HEK293 (cell line): Measurements from ENCODE around the gene TSTD1.

ENCODE experiments used
- CTCF ChIA-PET: fragments of 350-600 bp; formaldehyde crosslinking; extraction: SDS; loops from one replicate; lab custom pipeline; 2021; ENCODE audit warnings: antibody characterized with exemption; lab: Yijun Ruan, JAX
- POLR2A ChIA-PET: fragments of 300-600 bp; formaldehyde crosslinking; extraction: SDS; loops from one replicate; lab custom pipeline; 2020; ENCODE audit warnings: antibody characterized with exemption, inconsistent platforms; lab: Yijun Ruan, JAX
- H3K27ac ChIP-seq: fragments of 200-500 bp; sonication (Bioruptor generic); 2 replicates; pipeline ENCODE4 v1.5.1; 2014; ENCODE audit warnings: low read depth, low read length, control low read depth, inconsistent platforms; ENCODE audit errors: extremely low read depth
- H3K36me3 ChIP-seq, 2 experiments: fragments of 200-500 bp in 1 of 2; sonication (Bioruptor generic) in 1 of 2; 1 replicate in 1 of 2; 2 replicates in 1 of 2; pipeline ENCODE4 v1.5.1; 2014 to 2017; ENCODE audit warnings: inconsistent platforms in 2 of 2, low read length in 2 of 2; ENCODE audit not compliant: control insufficient read depth in 2 of 2, insufficient read depth in 1 of 2
- H3K4me1 ChIP-seq: fragments of 200-500 bp; sonication (Bioruptor generic); 2 replicates; pipeline ENCODE4 v1.5.1; 2014; ENCODE audit warnings: mild to moderate bottlenecking, low read length, inconsistent platforms; ENCODE audit not compliant: control insufficient read depth, insufficient read depth
- H3K4me3 ChIP-seq: 2 replicates; pipeline ENCODE4 v1.5.1; 2011; ENCODE audit warnings: low read depth, mild to moderate bottlenecking, control low read depth, low read length, moderate library complexity
- H3K9me3 ChIP-seq: fragments of 200-500 bp; sonication (Bioruptor generic); 2 replicates; pipeline ENCODE4 v1.5.1; 2014; ENCODE audit warnings: low read depth, low read length, inconsistent platforms; ENCODE audit not compliant: control insufficient read depth, insufficient read depth
- KLF7 ChIP-seq: fragments of 450-650 bp; formaldehyde crosslinking; IDR thresholded peaks from 2 replicates; pipeline ENCODE4 v1.5.1; 2016; ENCODE audit warnings: missing biosample characterization, missing genetic modification characterization, borderline replicate concordance
- SALL2 ChIP-seq: fragments of 450-650 bp; formaldehyde crosslinking; IDR thresholded peaks from 2 replicates; pipeline ENCODE4 v1.5.0; 2017; ENCODE audit warnings: missing biosample characterization, mild to moderate bottlenecking, missing genetic modification characterization, borderline replicate concordance
- SCRT1 ChIP-seq: fragments of 450-650 bp; formaldehyde crosslinking; IDR thresholded peaks from 2 replicates; pipeline ENCODE4 v1.5.1; 2016; ENCODE audit warnings: missing biosample characterization, missing genetic modification characterization, borderline replicate concordance
- SP3 ChIP-seq: fragments of 450-650 bp; formaldehyde crosslinking; IDR thresholded peaks from 2 replicates; pipeline ENCODE4 v1.5.1; 2016; ENCODE audit warnings: missing biosample characterization, missing genetic modification characterization
- TRIM28 ChIP-seq: IDR thresholded peaks from 2 replicates; pipeline ENCODE4 v1.6.1; 2011; ENCODE audit warnings: low read length, control low read depth, borderline replicate concordance
- ZEB2 ChIP-seq: fragments of 450-650 bp; formaldehyde crosslinking; IDR thresholded peaks from 2 replicates; pipeline ENCODE4 v1.5.1; 2016; ENCODE audit warnings: missing biosample characterization, missing genetic modification characterization
- ZFP37 ChIP-seq: fragments of 450-650 bp; formaldehyde crosslinking; IDR thresholded peaks from 2 replicates; pipeline ENCODE4 v1.5.1; 2016; ENCODE audit warnings: missing biosample characterization, missing genetic modification characterization
- ZFP41 ChIP-seq: fragments of 450-650 bp; formaldehyde crosslinking; IDR thresholded peaks from 2 replicates; pipeline ENCODE4 v1.5.1; 2016; ENCODE audit warnings: missing biosample characterization, missing genetic modification characterization, borderline replicate concordance
- ZNF112 ChIP-seq: fragments of 450-650 bp; formaldehyde crosslinking; IDR thresholded peaks from 2 replicates; pipeline ENCODE4 v1.5.0; 2017; ENCODE audit warnings: missing biosample characterization, missing genetic modification characterization
- ZNF132 ChIP-seq: fragments of 450-650 bp; formaldehyde crosslinking; IDR thresholded peaks from 2 replicates; pipeline ENCODE4 v1.5.1; 2017; ENCODE audit warnings: missing biosample characterization, missing genetic modification characterization, borderline replicate concordance
- ZNF175 ChIP-seq: fragments of 450-650 bp; formaldehyde crosslinking; IDR thresholded peaks from 2 replicates; pipeline ENCODE4 v1.5.1; 2016; ENCODE audit warnings: missing biosample characterization, missing genetic modification characterization
- ZNF202 ChIP-seq: fragments of 450-650 bp; formaldehyde crosslinking; IDR thresholded peaks from 2 replicates; pipeline ENCODE4 v1.5.1; 2016; ENCODE audit warnings: missing biosample characterization, missing genetic modification characterization, borderline replicate concordance
- ZNF335 ChIP-seq: fragments of 450-650 bp; formaldehyde crosslinking; conservative IDR thresholded peaks from 2 replicates; pipeline ENCODE4 v1.5.1; 2016; ENCODE audit warnings: missing biosample characterization, missing genetic modification characterization
- ZNF366 ChIP-seq: fragments of 450-650 bp; formaldehyde crosslinking; conservative IDR thresholded peaks from 2 replicates; pipeline ENCODE4 v1.5.1; 2016; ENCODE audit warnings: missing biosample characterization, missing genetic modification characterization
- ZNF394 ChIP-seq: fragments of 450-650 bp; formaldehyde crosslinking; IDR thresholded peaks from 2 replicates; pipeline ENCODE4 v1.5.1; 2016; ENCODE audit warnings: missing biosample characterization, missing genetic modification characterization, mild to moderate bottlenecking, moderate library complexity, borderline replicate concordance
- ZNF544 ChIP-seq: fragments of 450-650 bp; formaldehyde crosslinking; IDR thresholded peaks from 2 replicates; pipeline ENCODE4 v1.5.0; 2017; ENCODE audit warnings: missing biosample characterization, missing genetic modification characterization
- ZNF561 ChIP-seq: fragments of 450-650 bp; IDR thresholded peaks from 2 replicates; pipeline ENCODE4 v1.5.1; 2018; ENCODE audit warnings: missing biosample characterization, missing genetic modification characterization, borderline replicate concordance
- ZNF596 ChIP-seq: fragments of 450-650 bp; IDR thresholded peaks from 2 replicates; pipeline ENCODE4 v1.5.0; 2018; ENCODE audit warnings: missing biosample characterization, mild to moderate bottlenecking, missing genetic modification characterization, moderate library complexity
- ZNF654 ChIP-seq: fragments of 450-650 bp; formaldehyde crosslinking; IDR thresholded peaks from 2 replicates; pipeline ENCODE4 v1.5.1; 2016; ENCODE audit warnings: low read depth, missing biosample characterization, missing genetic modification characterization
- ZNF776 ChIP-seq: fragments of 450-650 bp; formaldehyde crosslinking; IDR thresholded peaks from 2 replicates; pipeline ENCODE4 v1.5.0; 2017; ENCODE audit warnings: missing biosample characterization, missing genetic modification characterization, borderline replicate concordance
- TF ChIP-seq, protein P1 (sequence below): fragments of 450-650 bp; formaldehyde crosslinking; conservative IDR thresholded peaks from 2 replicates; pipeline ENCODE4 v1.5.1; 2016; ENCODE audit warnings: low read depth, missing biosample characterization, missing genetic modification characterization
- TF ChIP-seq, protein P2 (sequence below): fragments of 450-650 bp; formaldehyde crosslinking; IDR thresholded peaks from 2 replicates; pipeline ENCODE4 v1.5.1; 2016; ENCODE audit warnings: missing biosample characterization, missing genetic modification characterization
- TF ChIP-seq, protein P3 (sequence below): fragments of 450-650 bp; IDR thresholded peaks from 2 replicates; pipeline ENCODE4 v1.5.1; 2018; ENCODE audit warnings: missing biosample characterization, mild to moderate bottlenecking, missing genetic modification characterization
- TF ChIP-seq, protein P4 (sequence below): fragments of 450-650 bp; formaldehyde crosslinking; IDR thresholded peaks from 2 replicates; pipeline ENCODE4 v1.5.1; 2016; ENCODE audit warnings: missing biosample characterization, missing genetic modification characterization

Gene TSTD1

DNA sequence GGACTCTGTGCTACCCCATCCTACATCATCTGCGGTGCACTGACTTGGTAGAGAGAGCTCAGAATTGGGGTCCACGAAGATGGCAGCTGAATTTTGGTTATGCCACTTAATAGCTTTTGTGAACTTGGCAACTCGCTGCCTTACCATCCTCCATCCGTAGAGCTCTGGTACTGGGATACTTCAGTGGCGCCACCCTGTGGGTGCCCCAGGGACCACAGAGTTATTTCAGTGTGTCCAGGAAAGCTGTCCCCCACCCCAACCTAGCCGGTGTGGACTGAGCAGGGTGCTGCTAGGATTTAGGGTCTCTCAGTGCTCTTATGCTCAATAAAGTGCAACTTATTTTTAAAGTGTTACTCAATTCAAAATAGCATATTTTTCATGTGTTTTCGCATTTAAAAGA is 16.0 kb upstream of the TSTD1 start (continued):
- TF ChIP-seq, protein P1, sequence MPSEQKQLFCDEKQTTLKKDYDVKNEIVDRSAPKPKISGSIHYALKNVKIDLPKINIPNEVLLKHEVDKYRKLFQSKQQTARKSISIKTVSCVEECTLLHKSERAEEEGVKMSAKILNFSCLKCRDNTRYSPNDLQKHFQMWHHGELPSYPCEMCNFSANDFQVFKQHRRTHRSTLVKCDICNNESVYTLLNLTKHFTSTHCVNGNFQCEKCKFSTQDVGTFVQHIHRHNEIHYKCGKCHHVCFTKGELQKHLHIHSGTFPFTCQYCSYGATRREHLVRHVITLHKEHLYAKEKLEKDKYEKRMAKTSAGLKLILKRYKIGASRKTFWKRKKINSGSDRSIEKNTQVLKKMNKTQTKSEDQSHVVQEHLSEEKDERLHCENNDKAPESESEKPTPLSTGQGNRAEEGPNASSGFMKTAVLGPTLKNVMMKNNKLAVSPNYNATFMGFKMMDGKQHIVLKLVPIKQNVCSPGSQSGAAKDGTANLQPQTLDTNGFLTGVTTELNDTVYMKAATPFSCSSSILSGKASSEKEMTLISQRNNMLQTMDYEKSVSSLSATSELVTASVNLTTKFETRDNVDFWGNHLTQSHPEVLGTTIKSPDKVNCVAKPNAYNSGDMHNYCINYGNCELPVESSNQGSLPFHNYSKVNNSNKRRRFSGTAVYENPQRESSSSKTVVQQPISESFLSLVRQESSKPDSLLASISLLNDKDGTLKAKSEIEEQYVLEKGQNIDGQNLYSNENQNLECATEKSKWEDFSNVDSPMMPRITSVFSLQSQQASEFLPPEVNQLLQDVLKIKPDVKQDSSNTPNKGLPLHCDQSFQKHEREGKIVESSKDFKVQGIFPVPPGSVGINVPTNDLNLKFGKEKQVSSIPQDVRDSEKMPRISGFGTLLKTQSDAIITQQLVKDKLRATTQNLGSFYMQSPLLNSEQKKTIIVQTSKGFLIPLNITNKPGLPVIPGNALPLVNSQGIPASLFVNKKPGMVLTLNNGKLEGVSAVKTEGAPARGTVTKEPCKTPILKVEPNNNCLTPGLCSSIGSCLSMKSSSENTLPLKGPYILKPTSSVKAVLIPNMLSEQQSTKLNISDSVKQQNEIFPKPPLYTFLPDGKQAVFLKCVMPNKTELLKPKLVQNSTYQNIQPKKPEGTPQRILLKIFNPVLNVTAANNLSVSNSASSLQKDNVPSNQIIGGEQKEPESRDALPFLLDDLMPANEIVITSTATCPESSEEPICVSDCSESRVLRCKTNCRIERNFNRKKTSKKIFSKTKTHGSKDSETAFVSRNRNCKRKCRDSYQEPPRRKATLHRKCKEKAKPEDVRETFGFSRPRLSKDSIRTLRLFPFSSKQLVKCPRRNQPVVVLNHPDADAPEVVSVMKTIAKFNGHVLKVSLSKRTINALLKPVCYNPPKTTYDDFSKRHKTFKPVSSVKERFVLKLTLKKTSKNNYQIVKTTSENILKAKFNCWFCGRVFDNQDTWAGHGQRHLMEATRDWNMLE (tag by site-specific recombination): no peak
- no peak for TF ChIP-seq ZNF366 (tag by site-specific recombination)
- TF ChIP-seq SP3 (tag by site-specific recombination): no peak
- TF ChIP-seq, protein P2, sequence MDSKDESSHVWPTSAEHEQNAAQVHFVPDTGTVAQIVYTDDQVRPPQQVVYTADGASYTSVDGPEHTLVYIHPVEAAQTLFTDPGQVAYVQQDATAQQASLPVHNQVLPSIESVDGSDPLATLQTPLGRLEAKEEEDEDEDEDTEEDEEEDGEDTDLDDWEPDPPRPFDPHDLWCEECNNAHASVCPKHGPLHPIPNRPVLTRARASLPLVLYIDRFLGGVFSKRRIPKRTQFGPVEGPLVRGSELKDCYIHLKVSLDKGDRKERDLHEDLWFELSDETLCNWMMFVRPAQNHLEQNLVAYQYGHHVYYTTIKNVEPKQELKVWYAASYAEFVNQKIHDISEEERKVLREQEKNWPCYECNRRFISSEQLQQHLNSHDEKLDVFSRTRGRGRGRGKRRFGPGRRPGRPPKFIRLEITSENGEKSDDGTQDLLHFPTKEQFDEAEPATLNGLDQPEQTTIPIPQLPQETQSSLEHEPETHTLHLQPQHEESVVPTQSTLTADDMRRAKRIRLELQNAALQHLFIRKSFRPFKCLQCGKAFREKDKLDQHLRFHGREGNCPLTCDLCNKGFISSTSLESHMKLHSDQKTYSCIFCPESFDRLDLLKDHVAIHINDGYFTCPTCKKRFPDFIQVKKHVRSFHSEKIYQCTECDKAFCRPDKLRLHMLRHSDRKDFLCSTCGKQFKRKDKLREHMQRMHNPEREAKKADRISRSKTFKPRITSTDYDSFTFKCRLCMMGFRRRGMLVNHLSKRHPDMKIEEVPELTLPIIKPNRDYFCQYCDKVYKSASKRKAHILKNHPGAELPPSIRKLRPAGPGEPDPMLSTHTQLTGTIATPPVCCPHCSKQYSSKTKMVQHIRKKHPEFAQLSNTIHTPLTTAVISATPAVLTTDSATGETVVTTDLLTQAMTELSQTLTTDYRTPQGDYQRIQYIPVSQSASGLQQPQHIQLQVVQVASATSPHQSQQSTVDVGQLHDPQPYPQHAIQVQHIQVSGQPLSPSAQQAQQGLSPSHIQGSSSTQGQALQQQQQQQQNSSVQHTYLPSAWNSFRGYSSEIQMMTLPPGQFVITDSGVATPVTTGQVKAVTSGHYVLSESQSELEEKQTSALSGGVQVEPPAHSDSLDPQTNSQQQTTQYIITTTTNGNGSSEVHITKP (tag by site-specific recombination): no peak
- TF ChIP-seq ZNF561 (tag by site-specific recombination): no peak
- TF ChIP-seq ZNF394 (tag by site-specific recombination): no peak
- no peak for TF ChIP-seq ZNF544 (tag by site-specific recombination)
- TF ChIP-seq, protein P3, sequence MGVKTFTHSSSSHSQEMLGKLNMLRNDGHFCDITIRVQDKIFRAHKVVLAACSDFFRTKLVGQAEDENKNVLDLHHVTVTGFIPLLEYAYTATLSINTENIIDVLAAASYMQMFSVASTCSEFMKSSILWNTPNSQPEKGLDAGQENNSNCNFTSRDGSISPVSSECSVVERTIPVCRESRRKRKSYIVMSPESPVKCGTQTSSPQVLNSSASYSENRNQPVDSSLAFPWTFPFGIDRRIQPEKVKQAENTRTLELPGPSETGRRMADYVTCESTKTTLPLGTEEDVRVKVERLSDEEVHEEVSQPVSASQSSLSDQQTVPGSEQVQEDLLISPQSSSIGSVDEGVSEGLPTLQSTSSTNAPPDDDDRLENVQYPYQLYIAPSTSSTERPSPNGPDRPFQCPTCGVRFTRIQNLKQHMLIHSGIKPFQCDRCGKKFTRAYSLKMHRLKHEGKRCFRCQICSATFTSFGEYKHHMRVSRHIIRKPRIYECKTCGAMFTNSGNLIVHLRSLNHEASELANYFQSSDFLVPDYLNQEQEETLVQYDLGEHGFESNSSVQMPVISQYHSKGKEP (tag by site-specific recombination): no peak

DNA sequence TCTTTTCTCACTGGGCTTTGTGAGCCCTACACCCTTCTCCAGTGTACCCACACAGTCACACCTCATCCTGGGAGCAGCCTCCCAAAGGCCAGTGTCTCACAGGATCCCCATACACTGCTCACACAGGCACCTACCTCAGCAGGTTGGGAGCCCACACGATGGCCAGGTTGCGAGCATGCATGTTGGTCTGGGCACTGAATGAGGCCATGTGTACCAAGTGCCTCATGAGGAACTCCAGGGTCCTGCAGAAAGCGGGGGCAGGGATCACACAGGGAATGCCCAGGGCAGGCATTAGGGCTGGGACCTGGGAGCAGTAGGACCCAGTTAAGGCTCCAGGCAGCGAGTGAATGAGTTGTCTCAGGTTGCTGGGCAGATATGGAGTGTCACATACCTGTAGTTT is 15.5 kb upstream of the TSTD1 start:
- ChIA-PET POLR2A (interaction anchor here (0.6 to 1.7 kb wide), 2 partner anchors 9 to 36 kb away, joined by 3 to 8 read pairs; partner anchors contain the start of gene USF1), CTCF (interaction anchor here (0.5 to 1.1 kb wide), 6 partner anchors 17 to 228 kb away, joined by 3 to 6 read pairs (median 4); no protein-coding TSS in a partner anchor)
- Histone ChIP-seq H3K36me3 (no peaks in the 10 kb centered on the region), H3K4me3 (no peak overlapping the region), H3K4me1 (no peaks in the 10 kb centered on the region), H3K9me3 (no peaks in the 10 kb centered on the region), H3K27ac (no peak overlapping the region)
- TF ChIP-seq ZNF112 (tag by site-specific recombination) (no peak), ZNF654 (tag by site-specific recombination) (no peak), KLF7 (no peak), ZNF776 (tag by site-specific recombination) (no peak), ZNF335 (no peak), TRIM28 (no peak), ZEB2 (tag by site-specific recombination) (no peak), ZNF202 (tag by site-specific recombination) (no peak), ZNF175 (tag by site-specific recombination) (no peak), ZNF132 (tag by site-specific recombination) (no peak), SALL2 (tag by site-specific recombination) (no peak), SCRT1 (tag by site-specific recombination) (no peak), ZNF561 (tag by site-specific recombination) (no peak), ZFP41 (no peak), ZNF596 (tag by site-specific recombination) (no peak), ZFP37 (tag by site-specific recombination) (no peak)
- TF ChIP-seq, protein P4, sequence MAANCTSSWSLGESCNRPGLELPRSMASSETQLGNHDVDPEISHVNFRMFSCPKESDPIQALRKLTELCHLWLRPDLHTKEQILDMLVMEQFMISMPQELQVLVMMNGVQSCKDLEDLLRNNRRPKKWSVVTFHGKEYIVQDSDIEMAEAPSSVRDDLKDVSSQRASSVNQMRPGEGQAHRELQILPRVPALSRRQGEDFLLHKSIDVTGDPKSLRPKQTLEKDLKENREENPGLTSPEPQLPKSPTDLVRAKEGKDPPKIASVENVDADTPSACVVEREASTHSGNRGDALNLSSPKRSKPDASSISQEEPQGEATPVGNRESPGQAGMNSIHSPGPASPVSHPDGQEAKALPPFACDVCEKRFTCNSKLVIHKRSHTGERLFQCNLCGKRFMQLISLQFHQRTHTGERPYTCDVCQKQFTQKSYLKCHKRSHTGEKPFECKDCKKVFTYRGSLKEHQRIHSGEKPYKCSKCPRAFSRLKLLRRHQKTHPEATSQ (tag by site-specific recombination): no peak
